ENCODE measurements around the gene PPP1R10.

PPP1R10 gene

GRCh38 chr6:30601815-30602641 is 15.0 kb downstream of the PPP1R10 start:
- no peak overlapping the region for H3K4me3 ChIP-seq (ENCODE audit: low read depth, low read length)
- no peaks in the 10 kb centered on the region for H3K27me3 ChIP-seq
- no peak for TF ChIP-seq CTCF (IDR thresholded peaks at IDR 0.05; ENCODE audit: low read depth, low read length)
- no peak for DNase-seq
- no peaks in the 10 kb centered on the region for H3K9me3 ChIP-seq
- H3K4me1 ChIP-seq = no peaks in the 10 kb centered on the region
- peaks cover 68% of the 10 kb centered on the region for H3K36me3 ChIP-seq

GRCh38 chr6:30601436-30601814 is 15.6 kb downstream of the PPP1R10 start:
- H3K9me3 ChIP-seq = no peaks in the 10 kb centered on the region
- H3K4me1 ChIP-seq = no peaks in the 10 kb centered on the region
- no peaks in the 10 kb centered on the region for H3K27me3 ChIP-seq
- H3K36me3 ChIP-seq = peaks cover 67% of the 10 kb centered on the region
- no peak overlapping the region for H3K4me3 ChIP-seq (ENCODE audit: low read depth, low read length)
- no peak for DNase-seq
- TF ChIP-seq CTCF (IDR thresholded peaks at IDR 0.05; ENCODE audit: low read depth, low read length) = no peak

GRCh38 chr6:30600451-30600961 is 16.5 kb downstream of the PPP1R10 start:
- no peak for TF ChIP-seq CTCF (IDR thresholded peaks at IDR 0.05; ENCODE audit: low read depth, low read length)
- Histone ChIP-seq H3K9me3 (no peaks in the 10 kb centered on the region), H3K36me3 (peaks cover 58% of the 10 kb centered on the region), H3K4me1 (no peaks in the 10 kb centered on the region), H3K27me3 (no peaks in the 10 kb centered on the region), H3K4me3 (ENCODE audit: low read depth, low read length) (no peak overlapping the region)
- DNase-seq = no peak

- DNase-seq = no peak
- no peak for TF ChIP-seq CTCF (IDR thresholded peaks at IDR 0.05; ENCODE audit: low read depth, low read length)
- Histone ChIP-seq H3K27me3 (no peaks in the 10 kb centered on the region), H3K4me3 (ENCODE audit: low read depth, low read length) (no peak overlapping the region), H3K4me1 (no peaks in the 10 kb centered on the region), H3K9me3 (no peaks in the 10 kb centered on the region), H3K36me3 (peaks cover 51% of the 10 kb centered on the region)
These were observed 17.3 kb downstream of the PPP1R10 start for GRCh38 chr6:30599625-30600324.

GRCh38 chr6:30598912-30599624 is 18.0 kb downstream of the PPP1R10 start:
- TF ChIP-seq CTCF (IDR thresholded peaks at IDR 0.05; ENCODE audit: low read depth, low read length) = no peak
- H3K4me1 ChIP-seq = no peaks in the 10 kb centered on the region

More at GRCh38 chr6:30598912-30599624, 18.0 kb downstream of the PPP1R10 start:
- H3K36me3 ChIP-seq = peaks cover 50% of the 10 kb centered on the region
- no peak overlapping the region for H3K4me3 ChIP-seq (ENCODE audit: low read depth, low read length)
- no peak for DNase-seq
- no peaks in the 10 kb centered on the region for H3K27me3 ChIP-seq
- H3K9me3 ChIP-seq = no peaks in the 10 kb centered on the region

Measured in BE2C (cell line).